ENCODE measurements around the gene ANAPC7. TPM values are rescaled to one million over a fixed set of nuclear protein-coding genes. Genes with fewer than 3 reads are reported as not detected.

The ANAPC7 gene
- total and polyA plus RNA-seq, 2 of the 13 experiments (the other 11 are each of a cell fraction or from before 2014, with no cell fraction given), result 40.0 to 69.1 TPM

DNA sequence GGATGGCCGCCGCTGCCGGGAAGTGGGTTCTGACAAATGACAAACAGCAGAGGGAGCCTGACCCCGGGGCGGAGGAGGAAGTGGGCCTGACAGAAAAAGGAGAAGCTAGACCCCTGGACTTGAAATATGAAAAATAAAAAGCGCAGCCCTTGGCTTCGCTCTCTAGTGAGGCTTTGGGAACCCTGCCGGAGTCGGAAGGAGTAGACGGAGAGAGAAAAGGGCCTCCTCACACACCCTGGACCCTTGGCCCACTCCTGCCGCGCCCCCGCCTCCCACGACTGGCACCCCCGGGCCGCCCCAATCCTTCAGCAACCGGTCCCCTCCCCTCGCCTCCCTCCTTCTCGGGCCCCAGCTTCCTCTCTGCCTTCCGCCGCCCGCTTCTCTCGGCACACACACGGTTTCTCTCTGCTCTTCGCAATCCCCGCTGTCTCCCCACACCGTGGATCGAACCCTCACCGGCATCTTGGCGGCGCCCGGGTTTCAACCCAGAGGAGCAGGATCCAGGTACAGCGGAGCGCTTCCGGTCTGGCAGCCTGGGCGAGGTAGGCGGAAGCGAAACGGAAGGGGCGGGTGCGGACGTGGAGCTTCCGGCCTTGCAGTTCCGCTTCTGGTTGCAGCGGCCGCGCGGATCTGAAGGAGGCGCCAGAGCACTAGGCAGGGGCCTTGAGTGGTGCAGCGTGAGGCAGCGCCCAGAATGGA lies 46.4 kb upstream of the ANAPC7 start, which contains the start of gene ARPC3 (continued):
- TF ChIP-seq, protein P1, sequence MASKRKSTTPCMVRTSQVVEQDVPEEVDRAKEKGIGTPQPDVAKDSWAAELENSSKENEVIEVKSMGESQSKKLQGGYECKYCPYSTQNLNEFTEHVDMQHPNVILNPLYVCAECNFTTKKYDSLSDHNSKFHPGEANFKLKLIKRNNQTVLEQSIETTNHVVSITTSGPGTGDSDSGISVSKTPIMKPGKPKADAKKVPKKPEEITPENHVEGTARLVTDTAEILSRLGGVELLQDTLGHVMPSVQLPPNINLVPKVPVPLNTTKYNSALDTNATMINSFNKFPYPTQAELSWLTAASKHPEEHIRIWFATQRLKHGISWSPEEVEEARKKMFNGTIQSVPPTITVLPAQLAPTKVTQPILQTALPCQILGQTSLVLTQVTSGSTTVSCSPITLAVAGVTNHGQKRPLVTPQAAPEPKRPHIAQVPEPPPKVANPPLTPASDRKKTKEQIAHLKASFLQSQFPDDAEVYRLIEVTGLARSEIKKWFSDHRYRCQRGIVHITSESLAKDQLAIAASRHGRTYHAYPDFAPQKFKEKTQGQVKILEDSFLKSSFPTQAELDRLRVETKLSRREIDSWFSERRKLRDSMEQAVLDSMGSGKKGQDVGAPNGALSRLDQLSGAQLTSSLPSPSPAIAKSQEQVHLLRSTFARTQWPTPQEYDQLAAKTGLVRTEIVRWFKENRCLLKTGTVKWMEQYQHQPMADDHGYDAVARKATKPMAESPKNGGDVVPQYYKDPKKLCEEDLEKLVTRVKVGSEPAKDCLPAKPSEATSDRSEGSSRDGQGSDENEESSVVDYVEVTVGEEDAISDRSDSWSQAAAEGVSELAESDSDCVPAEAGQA (IDR thresholded peaks at IDR 0.05; ENCODE audit: low read depth), result no peak
- TF ChIP-seq, protein P1 (CRISPR knock-in tag; IDR thresholded peaks at IDR 0.05; ENCODE audit: borderline replicate concordance), result no peak
- TF ChIP-seq, protein P2, sequence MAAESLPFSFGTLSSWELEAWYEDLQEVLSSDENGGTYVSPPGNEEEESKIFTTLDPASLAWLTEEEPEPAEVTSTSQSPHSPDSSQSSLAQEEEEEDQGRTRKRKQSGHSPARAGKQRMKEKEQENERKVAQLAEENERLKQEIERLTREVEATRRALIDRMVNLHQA (CRISPR knock-in tag; IDR thresholded peaks at IDR 0.05), result no peak
- TF ChIP-seq ZFP36 (IDR thresholded peaks at IDR 0.05; ENCODE audit: borderline replicate concordance, low read depth, low read length, partially characterized antibody) (no peak), SCMH1 (CRISPR knock-in tag; IDR thresholded peaks at IDR 0.05; ENCODE audit: borderline replicate concordance) (no peak), TAF1 (CRISPR knock-in tag; IDR thresholded peaks at IDR 0.05) (peak; percentile 64; the same call in 1 of the 2 replicates), CREB1 (IDR thresholded peaks at IDR 0.05) (peak; percentile 28; the same call in 1 of the 2 replicates), CREB1 (CRISPR knock-in tag; IDR thresholded peaks at IDR 0.05) (peak; percentile 75), ZNF292 (CRISPR knock-in tag; IDR thresholded peaks at IDR 0.05; ENCODE audit: borderline replicate concordance, low read depth) (peak; percentile 51; the same call in 1 of the 2 replicates), AGO1 (IDR thresholded peaks at IDR 0.05; ENCODE audit: low read depth, low read length, poor library complexity, severe bottlenecking) (peak; percentile 37), ZMYM3 (CRISPR knock-in tag; IDR thresholded peaks at IDR 0.05) (0 out of 2 replicates have a peak, but pooled peaks have one; percentile 18)
- TF ChIP-seq, protein P3, sequence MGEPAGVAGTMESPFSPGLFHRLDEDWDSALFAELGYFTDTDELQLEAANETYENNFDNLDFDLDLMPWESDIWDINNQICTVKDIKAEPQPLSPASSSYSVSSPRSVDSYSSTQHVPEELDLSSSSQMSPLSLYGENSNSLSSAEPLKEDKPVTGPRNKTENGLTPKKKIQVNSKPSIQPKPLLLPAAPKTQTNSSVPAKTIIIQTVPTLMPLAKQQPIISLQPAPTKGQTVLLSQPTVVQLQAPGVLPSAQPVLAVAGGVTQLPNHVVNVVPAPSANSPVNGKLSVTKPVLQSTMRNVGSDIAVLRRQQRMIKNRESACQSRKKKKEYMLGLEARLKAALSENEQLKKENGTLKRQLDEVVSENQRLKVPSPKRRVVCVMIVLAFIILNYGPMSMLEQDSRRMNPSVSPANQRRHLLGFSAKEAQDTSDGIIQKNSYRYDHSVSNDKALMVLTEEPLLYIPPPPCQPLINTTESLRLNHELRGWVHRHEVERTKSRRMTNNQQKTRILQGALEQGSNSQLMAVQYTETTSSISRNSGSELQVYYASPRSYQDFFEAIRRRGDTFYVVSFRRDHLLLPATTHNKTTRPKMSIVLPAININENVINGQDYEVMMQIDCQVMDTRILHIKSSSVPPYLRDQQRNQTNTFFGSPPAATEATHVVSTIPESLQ (CRISPR knock-in tag; conservative IDR thresholded peaks at IDR 0.05), result no peak
- TF ChIP-seq, protein P4, sequence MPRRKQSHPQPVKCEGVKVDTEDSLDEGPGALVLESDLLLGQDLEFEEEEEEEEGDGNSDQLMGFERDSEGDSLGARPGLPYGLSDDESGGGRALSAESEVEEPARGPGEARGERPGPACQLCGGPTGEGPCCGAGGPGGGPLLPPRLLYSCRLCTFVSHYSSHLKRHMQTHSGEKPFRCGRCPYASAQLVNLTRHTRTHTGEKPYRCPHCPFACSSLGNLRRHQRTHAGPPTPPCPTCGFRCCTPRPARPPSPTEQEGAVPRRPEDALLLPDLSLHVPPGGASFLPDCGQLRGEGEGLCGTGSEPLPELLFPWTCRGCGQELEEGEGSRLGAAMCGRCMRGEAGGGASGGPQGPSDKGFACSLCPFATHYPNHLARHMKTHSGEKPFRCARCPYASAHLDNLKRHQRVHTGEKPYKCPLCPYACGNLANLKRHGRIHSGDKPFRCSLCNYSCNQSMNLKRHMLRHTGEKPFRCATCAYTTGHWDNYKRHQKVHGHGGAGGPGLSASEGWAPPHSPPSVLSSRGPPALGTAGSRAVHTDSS (CRISPR knock-in tag; conservative IDR thresholded peaks at IDR 0.05), result 0 out of 2 replicates have a peak, but pooled peaks have one; percentile 2
- TF ChIP-seq, protein P5, sequence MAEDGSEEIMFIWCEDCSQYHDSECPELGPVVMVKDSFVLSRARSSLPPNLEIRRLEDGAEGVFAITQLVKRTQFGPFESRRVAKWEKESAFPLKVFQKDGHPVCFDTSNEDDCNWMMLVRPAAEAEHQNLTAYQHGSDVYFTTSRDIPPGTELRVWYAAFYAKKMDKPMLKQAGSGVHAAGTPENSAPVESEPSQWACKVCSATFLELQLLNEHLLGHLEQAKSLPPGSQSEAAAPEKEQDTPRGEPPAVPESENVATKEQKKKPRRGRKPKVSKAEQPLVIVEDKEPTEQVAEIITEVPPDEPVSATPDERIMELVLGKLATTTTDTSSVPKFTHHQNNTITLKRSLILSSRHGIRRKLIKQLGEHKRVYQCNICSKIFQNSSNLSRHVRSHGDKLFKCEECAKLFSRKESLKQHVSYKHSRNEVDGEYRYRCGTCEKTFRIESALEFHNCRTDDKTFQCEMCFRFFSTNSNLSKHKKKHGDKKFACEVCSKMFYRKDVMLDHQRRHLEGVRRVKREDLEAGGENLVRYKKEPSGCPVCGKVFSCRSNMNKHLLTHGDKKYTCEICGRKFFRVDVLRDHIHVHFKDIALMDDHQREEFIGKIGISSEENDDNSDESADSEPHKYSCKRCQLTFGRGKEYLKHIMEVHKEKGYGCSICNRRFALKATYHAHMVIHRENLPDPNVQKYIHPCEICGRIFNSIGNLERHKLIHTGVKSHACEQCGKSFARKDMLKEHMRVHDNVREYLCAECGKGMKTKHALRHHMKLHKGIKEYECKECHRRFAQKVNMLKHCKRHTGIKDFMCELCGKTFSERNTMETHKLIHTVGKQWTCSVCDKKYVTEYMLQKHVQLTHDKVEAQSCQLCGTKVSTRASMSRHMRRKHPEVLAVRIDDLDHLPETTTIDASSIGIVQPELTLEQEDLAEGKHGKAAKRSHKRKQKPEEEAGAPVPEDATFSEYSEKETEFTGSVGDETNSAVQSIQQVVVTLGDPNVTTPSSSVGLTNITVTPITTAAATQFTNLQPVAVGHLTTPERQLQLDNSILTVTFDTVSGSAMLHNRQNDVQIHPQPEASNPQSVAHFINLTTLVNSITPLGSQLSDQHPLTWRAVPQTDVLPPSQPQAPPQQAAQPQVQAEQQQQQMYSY (CRISPR knock-in tag; IDR thresholded peaks at IDR 0.05), result peak; percentile 58; the same call in 1 of the 2 replicates

All from HepG2 (cell line).